GM19025 (cell line): Measurements from ENCODE around the gene KDM4B.
"Not testable (repeated sequence)": the region's sequence is repeated elsewhere in the genome, so short reads cannot be mapped to it uniquely, and the experiment has no call there.

Experiments
- ATAC-seq: cut with Tn5 transposase; IDR thresholded peaks from one replicate; pipeline ENCODE4 v1.9.1; 2021; ENCODE audit warnings: mild to moderate bottlenecking, low read depth, moderate library complexity; ENCODE audit not compliant: unreplicated experiment

KDM4B gene

GRCh38 chr19:5155586-5156210, 186.8 kb downstream of the KDM4B start:
- ATAC-seq = no peak

- no peak for ATAC-seq
These were observed 187.5 kb downstream of the KDM4B start for GRCh38 chr19:5156231-5156986.

- no peak for ATAC-seq
These were observed 188.3 kb downstream of the KDM4B start for GRCh38 chr19:5157186-5157585.

- not testable (repeated sequence) for ATAC-seq
These were observed 189.7 kb downstream of the KDM4B start for GRCh38 chr19:5158549-5159134.

- not testable (repeated sequence) for ATAC-seq
These were observed 191.4 kb downstream of the KDM4B start for GRCh38 chr19:5160158-5160795.

- ATAC-seq = not testable (repeated sequence)
These were observed 196.2 kb downstream of the KDM4B start for GRCh38 chr19:5164845-5165696.

- ATAC-seq = no peak
These were observed 196.7 kb downstream of the KDM4B start for GRCh38 chr19:5165697-5166019.

- no peak for ATAC-seq
These were observed 197.3 kb downstream of the KDM4B start for GRCh38 chr19:5166262-5166661.

GRCh38 chr19:5170329-5170745, 201.4 kb downstream of the KDM4B start:
- no peak for ATAC-seq

- no peak for ATAC-seq
These were observed 202.8 kb downstream of the KDM4B start for GRCh38 chr19:5171711-5172110.

GRCh38 chr19:5172859-5173630, 204.1 kb downstream of the KDM4B start:
- no peak for ATAC-seq

- no peak for ATAC-seq
These were observed 205.1 kb downstream of the KDM4B start for GRCh38 chr19:5173993-5174392.

- ATAC-seq = no peak
These were observed 209.0 kb downstream of the KDM4B start for GRCh38 chr19:5177745-5178450.

- no peak for ATAC-seq
These were observed 209.9 kb downstream of the KDM4B start for GRCh38 chr19:5178841-5179240.

- ATAC-seq = no peak
These were observed 210.3 kb downstream of the KDM4B start for GRCh38 chr19:5179256-5179655.

GRCh38 chr19:5181329-5181728, 212.4 kb downstream of the KDM4B start:
- ATAC-seq = no peak

- no peak for ATAC-seq
These were observed 213.8 kb downstream of the KDM4B start for GRCh38 chr19:5182751-5183150.

GRCh38 chr19:5183616-5184015, 214.7 kb downstream of the KDM4B start:
- ATAC-seq = no peak

- ATAC-seq = no peak
These were observed 216.0 kb downstream of the KDM4B start for GRCh38 chr19:5184930-5185329.
